Ovary (tissue), 9 donors: ENCODE data around the gene MAML2. TPM values are rescaled to one million over a fixed set of nuclear protein-coding genes. Genes with fewer than 3 reads are reported as not detected.

ENCODE experiments used
- DNase-seq, 5 donors: peaks; one replicate each; pipeline ENCODE4 v3.0.0-alpha.2; 2019 to 2020
- H3K27ac ChIP-seq, 2 donors: fragments of 200-600 bp; one replicate each; pipeline versions ENCODE4 v1.5.1 to v1.8.0; 2019 to 2022
- H3K27me3 ChIP-seq: fragments of 200-600 bp; one replicate; pipeline ENCODE4 v1.8.0; 2022
- H3K36me3 ChIP-seq: fragments of 200-600 bp; sonication (generic); one replicate; pipeline ENCODE4 v1.5.1; 2019
- H3K4me1 ChIP-seq: one replicate; pipeline ENCODE4 v1.8.1; 2013; ENCODE audit warnings: mild to moderate bottlenecking, moderate library complexity; ENCODE audit not compliant: insufficient read depth
- H3K4me3 ChIP-seq: fragments of 200-600 bp; sonication (generic); one replicate; pipeline ENCODE4 v1.5.1; 2017
- H3K9me3 ChIP-seq, 2 donors: fragments of 200-600 bp in 1 of 2; sonication (generic) in 1 of 2; one replicate each; pipeline versions ENCODE4 v1.5.1 to v1.8.1; 2013 to 2019; ENCODE audit warnings: mild to moderate bottlenecking in 1 of 2, moderate library complexity in 1 of 2
- EP300 ChIP-seq: sonication (generic); formaldehyde crosslinking; IDR thresholded peaks from one replicate; pipeline ENCODE4 v1.6.1; 2017; ENCODE audit warnings: antibody characterized with exemption
- POLR2A ChIP-seq: fragments of 450-650 bp; IDR thresholded peaks from one replicate; pipeline ENCODE4 v1.6.1; 2017; ENCODE audit warnings: antibody characterized with exemption, mild to moderate bottlenecking, moderate library complexity
- WGBS, 3 donors: extraction: QIAGEN DNeasy Blood & Tissue Kit in 1 of 3; methylation state at CpG; one replicate each; pipeline versions ENCODE4 v1.1.5 to v1.1.7; 2013 to 2017; 5-methylcytosine and 5-hydroxymethylcytosine counted together
- intact Hi-C, 4 donors: fragments of 100-400 bp; cut with DNase I; formaldehyde crosslinking; loops; one replicate each; pipeline versions ENCODE4 v1.11.0 to v1.15.1; 2022 to 2023
- polyA plus RNA-seq, 2 donors: library from polyadenylated mRNA; stranded (reverse); fragments of 200-250 nt in 1 of 2; fragments of 350-450 nt in 1 of 2; fragmentation: Illumina TruSeq in 1 of 2; extraction: RNeasy Lipid Tissue Mini Kit (QIAGEN cat#74804) in 1 of 2; gene quantifications; one replicate each; pipeline ENCODE4 v1.2.3, GENCODE V29; 2013 to 2014
- total RNA-seq, 7 donors: library from RNA; depleted of rRNA in 2 of 7; stranded (reverse); fragments of >200 nt in 2 of 7; fragmentation: NEBNext Ultra II Directional in 3 of 7; extraction: Animal tissue kit (Norgen Biotek cat#: 25700) in 3 of 7; gene quantifications; one replicate each; pipeline versions ENCODE4 v1.1.0 to v1.2.4, GENCODE V29; 2016 to 2023
- TF ChIP-seq, protein P1 (sequence below), 3 donors: fragments of 450-650 bp in 2 of 3; fragments of 200-600 bp in 1 of 3; IDR thresholded peaks; one replicate each; pipeline versions ENCODE4 v1.5.1 to v1.8.0; 2016 to 2022; ENCODE audit warnings: antibody characterized with exemption in 3 of 3, mild to moderate bottlenecking in 1 of 3
- donor health status: DM: no; HTN: no; CAD: no; lungs with moderate emphysema.
- donor health status: DM: no; HTN: no; CAD: no.
- donor health status: Bipolar disorder and iron deficiency.
- donor health status: DM: yes; HTN: yes; CAD: no.
- donor health status: DM: no; HTN: no; CAD: no.
- donor health status: DM: yes; HTN: yes; CAD: no.

Gene MAML2
- total and polyA plus RNA-seq, 9 donors, result 7.3 to 17.5 (median 14.6) TPM

- DNase-seq, result no peak
- H3K4me1 ChIP-seq, result no peaks in the 10 kb centered on the region
- WGBS, 3 donors, result 51 to 76% (median 73%) methylated on average over 1 of the region's 1 CpG
- H3K27ac ChIP-seq, result no peak overlapping the region
- intact Hi-C loops, result no loop called here
- H3K36me3 ChIP-seq, result no peaks in the 10 kb centered on the region
- no peak overlapping the region for H3K4me3 ChIP-seq
- H3K27me3 ChIP-seq, result no peaks in the 10 kb centered on the region
- TF ChIP-seq, protein P1, sequence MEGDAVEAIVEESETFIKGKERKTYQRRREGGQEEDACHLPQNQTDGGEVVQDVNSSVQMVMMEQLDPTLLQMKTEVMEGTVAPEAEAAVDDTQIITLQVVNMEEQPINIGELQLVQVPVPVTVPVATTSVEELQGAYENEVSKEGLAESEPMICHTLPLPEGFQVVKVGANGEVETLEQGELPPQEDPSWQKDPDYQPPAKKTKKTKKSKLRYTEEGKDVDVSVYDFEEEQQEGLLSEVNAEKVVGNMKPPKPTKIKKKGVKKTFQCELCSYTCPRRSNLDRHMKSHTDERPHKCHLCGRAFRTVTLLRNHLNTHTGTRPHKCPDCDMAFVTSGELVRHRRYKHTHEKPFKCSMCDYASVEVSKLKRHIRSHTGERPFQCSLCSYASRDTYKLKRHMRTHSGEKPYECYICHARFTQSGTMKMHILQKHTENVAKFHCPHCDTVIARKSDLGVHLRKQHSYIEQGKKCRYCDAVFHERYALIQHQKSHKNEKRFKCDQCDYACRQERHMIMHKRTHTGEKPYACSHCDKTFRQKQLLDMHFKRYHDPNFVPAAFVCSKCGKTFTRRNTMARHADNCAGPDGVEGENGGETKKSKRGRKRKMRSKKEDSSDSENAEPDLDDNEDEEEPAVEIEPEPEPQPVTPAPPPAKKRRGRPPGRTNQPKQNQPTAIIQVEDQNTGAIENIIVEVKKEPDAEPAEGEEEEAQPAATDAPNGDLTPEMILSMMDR (IDR thresholded peaks at IDR 0.05), result no peak
- TF ChIP-seq POLR2A, result no peak
- no peak for TF ChIP-seq EP300
- H3K9me3 ChIP-seq, result no peaks in the 10 kb centered on the region
Observed at GRCh38 chr11:95985174-95985808, 357.7 kb downstream of the MAML2 start.

DNA sequence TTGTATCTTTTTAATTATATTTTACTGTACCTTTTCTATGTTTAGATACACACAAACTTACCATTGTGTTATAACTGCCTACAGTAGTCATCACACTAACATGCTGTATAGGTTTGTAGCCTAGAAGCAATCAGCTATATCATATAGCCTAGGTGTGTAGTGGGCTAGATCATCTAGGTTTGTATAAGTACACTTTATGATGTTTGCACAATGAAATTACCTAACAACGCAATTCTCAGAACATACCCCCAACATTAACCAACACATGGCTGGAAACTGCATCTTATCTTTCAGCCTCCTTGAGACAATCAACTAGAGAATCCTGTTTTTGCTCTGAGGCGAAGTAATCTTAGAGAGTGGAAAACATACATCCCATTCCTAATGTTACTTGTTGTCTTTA is 358.9 kb downstream of the MAML2 start:
- Histone ChIP-seq H3K27ac (no peak overlapping the region), H3K4me1 (no peaks in the 10 kb centered on the region), H3K27me3 (no peaks in the 10 kb centered on the region), H3K36me3 (no peaks in the 10 kb centered on the region), H3K9me3 (no peaks in the 10 kb centered on the region), H3K4me3 (no peak overlapping the region)
- DNase-seq, result no peak
- TF ChIP-seq POLR2A (no peak), EP300 (no peak)
- TF ChIP-seq, protein P1 (IDR thresholded peaks at IDR 0.05), result no peak
- WGBS, 3 donors, result 60 to 89% (median 75%) methylated on average over 2 of the region's 2 CpGs
- intact Hi-C loops, result no loop called here

DNA sequence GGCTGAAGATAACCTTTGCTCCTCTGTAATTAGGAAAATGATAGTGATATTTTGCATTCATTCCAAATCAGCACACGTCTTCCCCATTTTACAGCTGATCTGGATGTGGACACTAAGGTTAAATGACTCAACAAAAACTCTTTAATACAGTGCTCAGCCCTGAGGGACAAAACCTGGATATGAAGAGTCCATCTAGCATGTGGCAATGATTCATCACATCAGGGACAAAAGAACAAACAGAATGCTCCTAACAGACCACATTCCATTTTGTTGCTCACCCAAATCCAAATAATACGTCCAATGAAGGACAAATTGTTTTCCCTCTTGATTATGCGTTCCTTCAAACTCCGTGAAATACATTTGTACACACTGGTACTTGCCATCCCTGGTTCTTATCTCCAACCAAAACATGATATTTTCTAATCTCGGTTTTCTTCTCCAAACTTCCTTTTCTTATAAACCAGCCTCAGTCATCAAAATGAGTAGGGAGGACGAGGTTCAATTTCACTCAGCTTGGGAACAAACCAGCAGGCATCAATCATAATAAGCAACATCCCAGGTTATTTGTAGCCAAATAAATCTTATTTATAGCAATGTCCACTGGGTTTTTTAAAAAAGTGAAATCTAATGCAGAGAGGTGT is 365.3 kb downstream of the MAML2 start:
- no peaks in the 10 kb centered on the region for H3K4me1 ChIP-seq
- no peak for DNase-seq
- TF ChIP-seq, protein P1 (IDR thresholded peaks at IDR 0.05), result no peak
- TF ChIP-seq POLR2A (no peak), EP300 (no peak)
- H3K27ac ChIP-seq, result no peak overlapping the region
- no peaks in the 10 kb centered on the region for H3K27me3 ChIP-seq
- intact Hi-C loops, result no loop called here
- 17 to 39% (median 39%) methylated on average over 6 of the region's 6 CpGs for WGBS, 3 donors
- H3K36me3 ChIP-seq, result no peaks in the 10 kb centered on the region
- no peak overlapping the region for H3K4me3 ChIP-seq
- no peaks in the 10 kb centered on the region for H3K9me3 ChIP-seq

GRCh38 chr11:95976550-95976949 is 366.4 kb downstream of the MAML2 start:
- Histone ChIP-seq H3K27me3 (no peaks in the 10 kb centered on the region), H3K4me1 (no peaks in the 10 kb centered on the region), H3K9me3 (no peaks in the 10 kb centered on the region), H3K27ac (no peak overlapping the region), H3K36me3 (no peaks in the 10 kb centered on the region), H3K4me3 (no peak overlapping the region)
- 81 to 87% (median 83%) methylated on average over 2 of the region's 2 CpGs for WGBS, 3 donors
- no peak for DNase-seq
- intact Hi-C loops, result no loop called here
- no peak for TF ChIP-seq EP300
- TF ChIP-seq, protein P1 (IDR thresholded peaks at IDR 0.05), result no peak
